Subcutaneous adipose tissue (tissue), 4 donors: ENCODE results near the gene FBXO8. TPM values are rescaled to one million over a fixed set of nuclear protein-coding genes. Genes with fewer than 3 reads are reported as not detected.

Source experiments
- CTCF ChIP-seq: fragments of 450-650 bp; IDR thresholded peaks from one replicate; pipeline ENCODE4 v1.5.1; 2016; ENCODE audit warnings: low read depth, mild to moderate bottlenecking, control low read depth, antibody characterized with exemption, moderate library complexity
- total RNA-seq, 4 donors: library from RNA; depleted of rRNA; stranded (reverse); fragments of >200 nt; gene quantifications; one replicate each; pipeline ENCODE4 v1.1.0, GENCODE V29; 2016

FBXO8 gene
- total RNA-seq, 4 donors from 2014 or later: 31.4 to 47.6 (median 40.1) TPM

- no peak for TF ChIP-seq CTCF
These were observed 9.5 kb downstream of the FBXO8 start for GRCh38 chr4:174273930-174274329.

- TF ChIP-seq CTCF: no peak
These were observed 17.1 kb downstream of the FBXO8 start for GRCh38 chr4:174266416-174266815.

DNA sequence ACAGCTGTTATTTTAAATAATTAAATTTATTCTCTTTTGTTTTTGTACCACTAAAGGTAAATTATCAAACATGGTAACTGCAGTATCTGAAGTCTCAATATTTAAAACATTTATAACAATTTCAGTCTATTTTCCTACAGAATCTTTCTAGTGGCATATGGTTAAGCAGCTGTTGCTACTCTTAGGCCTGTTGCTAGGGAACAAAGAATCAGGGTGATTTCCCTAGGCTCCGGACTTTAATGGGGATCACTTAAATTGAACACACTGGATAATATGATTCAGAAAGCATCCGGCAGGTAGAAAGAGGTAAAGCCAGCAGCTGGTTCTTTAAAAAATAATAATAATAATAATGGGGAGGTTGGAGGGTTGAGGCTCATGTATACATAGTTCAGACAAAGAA, 17.6 kb downstream of the FBXO8 start:
- TF ChIP-seq CTCF: no peak

- TF ChIP-seq CTCF: no peak
These were observed 20.1 kb downstream of the FBXO8 start for GRCh38 chr4:174263445-174263736.

- TF ChIP-seq CTCF: no peak
These were observed 20.6 kb downstream of the FBXO8 start for GRCh38 chr4:174262624-174263444.

DNA sequence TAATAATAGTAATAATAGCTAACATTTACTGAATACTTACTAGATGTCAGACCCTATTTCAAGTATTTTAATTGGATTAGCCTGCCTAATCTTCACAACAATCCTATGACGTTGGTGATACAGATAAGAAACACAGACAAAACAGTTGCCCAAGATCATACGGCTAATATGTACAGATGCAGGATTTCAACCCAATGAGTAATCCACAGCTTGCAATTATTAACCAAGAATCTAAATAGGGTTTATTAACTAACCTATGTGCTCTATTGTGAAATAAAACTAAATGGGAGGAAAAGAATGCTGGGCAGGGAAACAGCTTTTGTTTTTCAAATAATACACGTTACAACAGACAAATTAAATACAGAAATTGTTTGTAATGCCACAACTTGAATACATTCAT, 23.4 kb downstream of the FBXO8 start:
- no peak for TF ChIP-seq CTCF

DNA sequence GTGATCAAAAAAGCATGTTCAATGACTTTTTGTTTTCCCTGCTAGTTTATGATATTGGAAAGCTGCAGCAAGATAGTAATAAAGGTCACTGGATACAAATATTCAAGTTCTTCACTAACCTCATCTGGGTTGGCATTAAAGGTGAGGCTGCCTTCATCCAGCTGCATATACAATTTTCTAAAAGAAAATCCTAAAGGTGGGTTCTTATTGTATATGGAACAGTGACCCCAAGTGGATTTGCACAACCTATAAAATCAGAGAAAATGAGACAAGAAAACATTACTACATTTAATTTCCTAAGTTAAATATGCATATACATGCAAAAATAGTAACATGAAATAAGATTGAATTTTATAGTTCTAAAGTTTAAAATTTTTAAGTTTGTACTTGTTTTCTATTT, 23.9 kb downstream of the FBXO8 start:
- no peak for TF ChIP-seq CTCF
